CD4-positive, CD25-positive, alpha-beta regulatory T cell (primary cell): ENCODE measurements around the gene CRTC1. TPM values are rescaled to one million over a fixed set of nuclear protein-coding genes. Genes with fewer than 3 reads are reported as not detected.
A peak's percentile ranks its signal among the peaks of the same experiment; 100 is the strongest.

Experiments
- ATAC-seq, 2 donors: fragments of 150-1000 bp; cut with Tn5 transposase; one replicate each; pipeline ENCODE4 v1.10.0; 2021; ENCODE audit warnings: low read depth in 2 of 2, moderate number of reproducible peaks in 2 of 2, moderate library complexity in 1 of 2
- DNase-seq, 3 donors: peaks; one replicate each; pipeline versions ENCODE4 v3.0.0 to v3.0.0-alpha.2; 2012 to 2022; ENCODE audit warnings: mixed read lengths in 1 of 3
- H3K27ac ChIP-seq: one replicate; pipeline ENCODE4 v1.7.0; 2013; ENCODE audit warnings: mild to moderate bottlenecking, low read length; ENCODE audit not compliant: insufficient read depth, poor library complexity, severe bottlenecking
- H3K27me3 ChIP-seq: one replicate; pipeline ENCODE4 v1.7.0; 2013; ENCODE audit warnings: low read length; ENCODE audit not compliant: control insufficient read depth, insufficient read depth
- H3K36me3 ChIP-seq: one replicate; pipeline ENCODE4 v1.7.0; 2013; ENCODE audit warnings: mild to moderate bottlenecking, low read length, moderate library complexity; ENCODE audit not compliant: control insufficient read depth, insufficient read depth
- H3K4me1 ChIP-seq: 2 replicates; pipeline ENCODE4 v1.7.0; 2013; ENCODE audit warnings: mild to moderate bottlenecking, low read length; ENCODE audit not compliant: insufficient read depth, control insufficient read depth, poor library complexity, severe bottlenecking
- H3K4me3 ChIP-seq: one replicate; pipeline ENCODE4 v1.7.0; 2013; ENCODE audit warnings: low read depth, mild to moderate bottlenecking, low read length, moderate library complexity
- H3K9me3 ChIP-seq, 2 experiments: 1 replicate in 1 of 2; 2 replicates in 1 of 2; pipeline ENCODE4 v1.7.0; 2013; ENCODE audit warnings: low read length in 2 of 2, mild to moderate bottlenecking in 1 of 2, moderate library complexity in 1 of 2; ENCODE audit not compliant: control insufficient read depth in 2 of 2
- H3K27ac Mint-ChIP-seq, 3 donors: one replicate each; pipeline ENCODE4 v1.8.0; 2020 to 2022; ENCODE audit warnings: mild to moderate bottlenecking in 3 of 3, mixed read lengths in 3 of 3, moderate library complexity in 2 of 3
- H3K27me3 Mint-ChIP-seq: one replicate; pipeline ENCODE4 v1.8.0; 2022; ENCODE audit warnings: mild to moderate bottlenecking, mixed read lengths
- H3K36me3 Mint-ChIP-seq: one replicate; pipeline ENCODE4 v1.8.0; 2020; ENCODE audit warnings: mixed read lengths
- H3K4me1 Mint-ChIP-seq, 4 donors: one replicate each; pipeline ENCODE4 v1.8.0; 2020 to 2022; ENCODE audit warnings: mixed read lengths in 4 of 4, mild to moderate bottlenecking in 1 of 4
- H3K4me3 Mint-ChIP-seq, 4 donors: one replicate each; pipeline ENCODE4 v1.8.0; 2020 to 2022; ENCODE audit warnings: mild to moderate bottlenecking in 4 of 4, mixed read lengths in 4 of 4, moderate library complexity in 3 of 4
- H3K9me3 Mint-ChIP-seq, 7 donors: one replicate each; pipeline ENCODE4 v1.8.0; 2020 to 2022; ENCODE audit warnings: mixed read lengths in 7 of 7, mild to moderate bottlenecking in 3 of 7, moderate library complexity in 2 of 7
- polyA plus RNA-seq, 4 donors: library from polyadenylated mRNA; unstranded; fragments of 300-500 nt; fragmentation: Illumina TruSeq; gene quantifications; one replicate each; pipeline ENCODE4 v1.2.3, GENCODE V29; 2021
- total RNA-seq: library from RNA; stranded (reverse); gene quantifications from one replicate; pipeline ENCODE4 v1.2.3, GENCODE V29; 2022

CRTC1 gene
- total and polyA plus RNA-seq, 5 donors from 2014 or later, result 0.47 to 20.2 (median 1.1) TPM

DNA sequence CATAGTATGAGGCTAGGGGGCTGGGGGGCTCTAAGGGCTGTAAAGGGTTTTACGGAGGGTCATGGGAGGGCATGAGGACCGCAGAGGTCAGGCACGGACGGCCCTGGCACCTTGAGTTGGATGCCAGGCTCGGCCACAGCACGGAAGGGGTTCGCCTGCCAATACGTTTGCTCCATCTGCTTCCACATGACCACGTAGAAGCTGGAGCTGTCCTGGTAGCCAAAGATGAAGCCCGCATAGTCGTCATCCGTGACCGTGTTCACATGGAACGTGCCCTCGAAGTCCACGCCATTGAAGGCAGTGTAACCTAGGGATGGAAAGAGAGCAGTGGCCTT, 101.3 kb downstream of the CRTC1 start:
- no peak for ATAC-seq
- H3K27me3 ChIP-seq, result peaks cover 2% of the 10 kb centered on the region
- H3K27ac ChIP-seq, result no peak overlapping the region
- Mint-ChIP-seq H3K36me3 (no peaks in the 10 kb centered on the region), H3K27ac (no peak overlapping the region), H3K27me3 (peaks cover 39% of the 10 kb centered on the region), H3K4me3 (peak overlapping the region in 1 of 4 donors; percentile 54), H3K4me1 (peaks cover 0 to 37% (median 19%) of the 10 kb centered on the region in 4 donors), H3K9me3 (peaks cover 0 to 1% (median 0%) of the 10 kb centered on the region in 7 donors)
- no peaks in the 10 kb centered on the region for H3K36me3 ChIP-seq
- peaks cover 29% of the 10 kb centered on the region for H3K4me1 ChIP-seq
- no peaks in the 10 kb centered on the region for H3K9me3 ChIP-seq
- no peak overlapping the region for H3K4me3 ChIP-seq
- DNase-seq, result no peak

DNA sequence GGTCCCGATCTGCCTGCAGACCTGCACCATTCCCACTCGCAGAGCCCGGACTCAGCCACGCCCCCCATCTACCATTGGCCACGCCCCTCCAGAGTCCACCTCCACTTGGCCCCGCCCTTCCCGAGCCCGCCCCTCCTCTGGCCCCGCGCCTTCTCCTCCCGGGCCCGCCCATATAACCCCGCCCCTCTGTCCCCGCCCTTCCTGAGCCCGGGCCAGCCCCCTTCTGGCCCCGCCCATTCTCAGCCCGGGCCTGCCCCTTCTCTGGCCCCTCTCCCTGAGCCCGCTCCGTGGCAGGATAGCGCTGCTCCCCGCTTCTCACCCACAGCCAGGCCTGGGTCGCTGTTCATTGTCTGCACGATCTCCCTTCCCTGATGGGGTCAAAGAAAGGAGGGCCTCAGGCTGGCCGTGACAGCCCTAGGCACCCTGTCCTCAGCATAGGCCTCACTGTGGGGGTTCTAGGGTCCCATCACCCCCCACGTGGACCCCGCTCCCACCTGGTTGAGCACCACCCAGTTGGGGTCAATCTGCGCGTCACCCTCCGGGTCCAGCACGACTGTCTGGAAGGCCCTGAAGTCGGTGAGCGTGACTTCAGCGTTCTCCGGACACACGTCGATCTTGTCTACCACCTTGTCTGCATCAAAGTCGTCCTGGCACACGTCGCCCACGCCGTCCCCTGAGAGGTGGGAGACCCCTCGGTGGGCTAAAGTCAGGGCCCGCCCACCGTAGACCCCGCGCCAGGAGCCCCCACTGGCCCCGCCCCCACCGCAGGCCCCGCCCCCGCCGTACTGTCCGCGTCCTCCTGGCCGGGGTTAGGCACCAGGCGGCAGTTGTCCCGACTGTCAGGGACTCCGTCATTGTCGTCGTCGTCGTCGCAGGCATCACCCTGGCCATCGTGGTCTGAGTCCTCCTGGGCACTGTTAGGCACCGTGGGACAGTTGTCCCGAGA, 102.0 kb downstream of the CRTC1 start:
- peaks cover 2% of the 10 kb centered on the region for H3K27me3 ChIP-seq
- H3K27ac ChIP-seq, result no peak overlapping the region
- peak overlapping the region in 3 of 4 donors; percentile 52 to 71 (median 67) for H3K4me3 Mint-ChIP-seq
- ATAC-seq, result peak; percentile 60 to 68
- H3K4me3 ChIP-seq, result no peak overlapping the region
- no peaks in the 10 kb centered on the region for H3K36me3 ChIP-seq
- peaks cover 36% of the 10 kb centered on the region for H3K4me1 ChIP-seq
- peak overlapping the region in 2 of 3 donors; percentile 14 to 36 for H3K27ac Mint-ChIP-seq
- peaks cover 0 to 42% (median 20%) of the 10 kb centered on the region in 4 donors for H3K4me1 Mint-ChIP-seq
- H3K27me3 Mint-ChIP-seq, result peaks cover 46% of the 10 kb centered on the region
- no peaks in the 10 kb centered on the region for H3K36me3 Mint-ChIP-seq
- DNase-seq, result peak; percentile 37 to 61 (median 59)
- H3K9me3 Mint-ChIP-seq, result peaks cover 0 to 2% (median 0%) of the 10 kb centered on the region in 7 donors
- H3K9me3 ChIP-seq, result no peaks in the 10 kb centered on the region

DNA sequence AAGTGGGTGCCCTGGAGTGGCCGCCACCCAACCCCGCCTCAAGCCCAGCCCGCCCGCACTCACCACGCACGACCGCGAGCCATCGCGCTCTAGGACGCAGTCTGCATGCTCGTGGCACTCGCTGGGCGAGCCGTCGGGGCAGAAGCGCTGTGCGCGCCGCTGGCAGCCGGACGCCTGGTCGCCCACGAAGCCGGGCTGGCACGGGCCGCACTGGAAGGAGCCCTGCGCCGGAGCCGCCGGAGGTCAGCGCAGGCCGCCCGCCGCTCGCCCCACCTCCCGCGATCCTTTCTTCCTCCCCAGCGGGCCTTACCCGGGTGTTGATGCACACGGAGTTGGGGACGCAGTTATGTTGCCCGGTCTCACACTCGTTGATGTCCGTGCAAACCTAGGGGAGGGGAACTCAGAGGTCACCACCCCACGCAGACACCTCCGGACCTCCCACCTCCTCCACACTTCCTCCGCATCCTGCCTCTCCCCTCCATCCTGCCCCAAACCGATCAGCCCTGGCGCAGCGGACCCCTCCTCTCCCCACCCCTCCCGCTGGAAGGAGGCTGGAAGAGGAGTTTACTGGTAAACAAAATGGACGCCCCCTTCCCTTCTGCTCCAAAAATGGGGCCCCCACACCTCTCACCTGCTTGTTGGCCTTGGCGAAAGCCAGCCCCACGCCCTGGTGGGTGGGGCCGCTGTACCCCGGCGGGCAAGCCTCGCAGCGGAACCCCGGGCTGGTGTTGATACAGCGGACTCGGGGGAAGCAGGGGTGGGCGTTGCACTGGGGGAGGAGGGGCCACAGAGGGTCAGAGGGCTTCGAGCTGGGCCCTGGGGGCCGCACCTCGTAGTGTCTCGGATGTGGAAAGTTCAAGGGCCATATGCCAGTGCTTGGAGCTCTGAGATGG, 105.3 kb downstream of the CRTC1 start:
- peaks cover 74% of the 10 kb centered on the region for H3K27me3 Mint-ChIP-seq
- no peak for ATAC-seq
- no peak overlapping the region for H3K27ac ChIP-seq
- peaks cover 9% of the 10 kb centered on the region for H3K27me3 ChIP-seq
- peaks cover 0 to 48% (median 20%) of the 10 kb centered on the region in 4 donors for H3K4me1 Mint-ChIP-seq
- peaks cover 43% of the 10 kb centered on the region for H3K4me1 ChIP-seq
- H3K4me3 ChIP-seq, result no peak overlapping the region
- no peaks in the 10 kb centered on the region for H3K36me3 ChIP-seq
- no peak overlapping the region for H3K27ac Mint-ChIP-seq
- no peak for DNase-seq
- no peaks in the 10 kb centered on the region for H3K36me3 Mint-ChIP-seq
- H3K4me3 Mint-ChIP-seq, result peak overlapping the region in 3 of 4 donors; percentile 72 to 91 (median 84)
- peaks cover 0 to 5% (median 0%) of the 10 kb centered on the region in 7 donors for H3K9me3 Mint-ChIP-seq
- H3K9me3 ChIP-seq, result no peaks in the 10 kb centered on the region

DNA sequence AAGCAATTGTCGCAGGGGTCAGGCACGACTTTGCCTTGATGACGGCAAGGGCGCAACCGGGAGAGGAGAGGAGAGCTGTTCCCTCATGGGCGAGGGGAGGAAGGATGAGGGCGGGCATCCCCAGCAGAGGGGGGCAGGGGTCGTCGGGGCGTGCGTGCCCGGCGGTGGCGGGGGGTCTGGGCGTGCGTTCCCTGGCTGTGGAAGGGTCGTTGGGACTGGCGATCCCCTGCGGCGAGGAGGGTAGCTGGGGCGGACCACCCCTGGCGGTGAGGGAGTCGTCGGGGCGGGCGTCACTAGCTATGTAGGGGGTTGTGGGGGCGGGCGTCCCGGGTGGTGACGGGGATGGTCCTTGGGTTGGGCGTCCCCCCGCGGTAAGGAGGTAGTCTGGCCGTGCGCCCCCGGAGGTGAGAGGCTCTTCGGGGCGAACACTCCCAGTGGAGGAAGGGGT, 106.0 kb downstream of the CRTC1 start:
- Histone ChIP-seq H3K36me3 (no peaks in the 10 kb centered on the region), H3K4me1 (peaks cover 43% of the 10 kb centered on the region), H3K9me3 (no peaks in the 10 kb centered on the region), H3K27me3 (peaks cover 9% of the 10 kb centered on the region), H3K4me3 (no peak overlapping the region), H3K27ac (no peak overlapping the region)
- Mint-ChIP-seq H3K9me3 (peaks cover 0 to 5% (median 0%) of the 10 kb centered on the region in 7 donors), H3K27ac (peak overlapping the region in 1 of 3 donors; percentile 48), H3K36me3 (no peaks in the 10 kb centered on the region), H3K27me3 (peaks cover 76% of the 10 kb centered on the region), H3K4me3 (peak overlapping the region in 3 of 4 donors; percentile 72 to 91 (median 84)), H3K4me1 (peaks cover 0 to 46% (median 20%) of the 10 kb centered on the region in 4 donors)
- DNase-seq (no peak), ATAC-seq (no peak)

DNA sequence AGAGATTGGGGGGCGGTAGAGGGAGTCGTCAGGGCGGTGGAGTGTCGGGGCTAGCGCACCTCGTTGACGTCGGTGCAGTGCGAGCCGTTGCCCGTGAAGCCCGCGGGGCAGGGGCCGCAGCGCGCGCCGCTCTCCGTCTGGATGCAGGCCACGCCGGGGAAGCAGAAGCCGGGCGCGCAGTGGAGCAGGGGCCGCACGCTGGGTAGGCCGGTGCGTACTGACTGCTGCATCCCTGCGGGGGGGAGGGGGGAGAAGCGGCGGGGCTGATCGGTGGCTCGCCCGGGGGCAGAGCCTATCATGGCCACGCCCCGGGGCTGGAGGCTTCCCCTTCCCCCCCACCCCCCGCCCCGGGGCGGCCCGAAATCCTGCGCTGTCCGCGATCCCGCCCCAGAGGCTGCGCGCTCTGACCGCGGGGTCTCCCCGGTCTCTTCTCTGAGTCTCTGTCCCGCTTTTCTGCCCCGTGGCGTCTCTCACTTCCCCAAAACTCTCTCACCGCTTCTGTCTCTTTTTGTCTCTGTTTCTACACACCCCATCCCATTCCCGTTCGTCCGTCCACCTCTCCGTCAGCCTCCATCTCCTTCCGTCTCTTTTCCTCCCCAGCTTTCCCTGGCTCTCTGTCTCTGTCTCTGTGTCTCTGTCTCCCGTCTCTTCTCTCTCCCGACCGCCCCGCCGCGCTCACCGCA, 106.5 kb downstream of the CRTC1 start:
- Histone ChIP-seq H3K27ac (no peak overlapping the region), H3K4me3 (no peak overlapping the region), H3K36me3 (no peaks in the 10 kb centered on the region), H3K27me3 (peaks cover 9% of the 10 kb centered on the region), H3K9me3 (no peaks in the 10 kb centered on the region), H3K4me1 (peaks cover 43% of the 10 kb centered on the region)
- ATAC-seq, result no peak
- Mint-ChIP-seq H3K9me3 (peaks cover 0 to 6% (median 0%) of the 10 kb centered on the region in 7 donors), H3K4me1 (peaks cover 0 to 43% (median 20%) of the 10 kb centered on the region in 4 donors), H3K27me3 (peaks cover 81% of the 10 kb centered on the region), H3K4me3 (peak overlapping the region in 3 of 4 donors; percentile 78 to 89 (median 88)), H3K36me3 (no peaks in the 10 kb centered on the region), H3K27ac (peak overlapping the region in 1 of 3 donors; percentile 26)
- peak in 1 of 3 donors; percentile 18 for DNase-seq

DNA sequence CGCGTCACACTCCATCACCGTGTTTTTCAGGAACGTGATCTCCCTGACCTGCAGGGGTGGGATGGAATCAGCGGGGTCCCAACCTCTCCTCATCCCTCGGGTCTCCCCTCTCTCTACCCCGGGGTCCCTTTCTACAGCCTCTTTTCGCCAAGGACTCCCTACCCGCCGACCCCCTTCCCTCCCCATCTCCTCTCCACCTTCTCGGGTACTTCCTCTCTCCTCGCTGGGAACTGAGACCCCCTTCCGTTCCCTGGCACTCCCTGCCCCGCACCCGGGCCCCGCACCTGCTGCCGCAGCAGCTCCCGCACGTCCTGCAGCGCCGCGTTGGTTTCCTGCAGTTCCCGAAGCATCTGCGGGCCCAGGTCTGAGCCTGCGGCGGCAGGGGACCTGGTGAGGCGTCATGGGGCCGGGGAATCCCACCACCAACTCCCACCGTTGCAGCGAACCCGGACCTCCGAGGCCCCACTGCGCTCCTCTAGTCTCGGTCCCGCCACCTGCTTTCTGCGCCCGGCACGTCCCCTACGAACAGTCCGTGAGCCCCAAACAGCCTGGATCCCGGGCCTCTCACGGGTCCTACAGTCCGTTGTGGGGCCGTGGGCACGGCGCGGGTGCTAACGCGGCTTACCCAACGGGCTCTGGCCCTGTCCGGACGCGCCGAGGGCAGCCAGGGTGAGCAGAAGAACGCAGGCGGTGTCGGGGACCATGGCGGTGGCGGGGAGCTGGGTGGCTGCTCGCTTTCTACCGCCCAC, 107.3 kb downstream of the CRTC1 start, which contains the start of gene COMP:
TSS of gene COMP (minus strand) at position 740 of the 749 bp plus-strand sequence. CDS start at position 704, 36 bp downstream.
- H3K4me1 ChIP-seq, result peaks cover 36% of the 10 kb centered on the region
- no peak for ATAC-seq
- no peak within 1 kb of the TSS for H3K4me3 ChIP-seq
- H3K27me3 Mint-ChIP-seq, result peaks cover 84% of the 10 kb centered on the region
- H3K4me1 Mint-ChIP-seq, result peaks cover 0 to 38% (median 17%) of the 10 kb centered on the region in 4 donors
- peak within 1 kb of the TSS in 1 of 3 donors; percentile 26 for H3K27ac Mint-ChIP-seq
- H3K9me3 Mint-ChIP-seq, result peaks cover 0 to 6% (median 0%) of the 10 kb centered on the region in 7 donors
- H3K36me3 ChIP-seq, result no peaks in the 10 kb centered on the region
- H3K36me3 Mint-ChIP-seq, result no peaks in the 10 kb centered on the region
- DNase-seq, result no peak
- H3K27ac ChIP-seq, result no peak within 1 kb of the TSS
- peaks cover 9% of the 10 kb centered on the region for H3K27me3 ChIP-seq
- H3K9me3 ChIP-seq, result no peaks in the 10 kb centered on the region
- H3K4me3 Mint-ChIP-seq, result peak within 1 kb of the TSS in 3 of 4 donors; percentile 78 to 89 (median 88)
